Middle frontal gyrus (tissue), 1 donor: ENCODE results near the gene KRTAP12-4.
"Not testable (repeated sequence)": the region's sequence is repeated elsewhere in the genome, so short reads cannot be mapped to it uniquely, and the experiment has no call there.

Experiments
- DNase-seq: peaks from one replicate; pipeline ENCODE4 v3.0.0-alpha.2; 2015; ENCODE audit warnings: low spot score; ENCODE audit errors: extremely low spot score

The KRTAP12-4 gene

DNA sequence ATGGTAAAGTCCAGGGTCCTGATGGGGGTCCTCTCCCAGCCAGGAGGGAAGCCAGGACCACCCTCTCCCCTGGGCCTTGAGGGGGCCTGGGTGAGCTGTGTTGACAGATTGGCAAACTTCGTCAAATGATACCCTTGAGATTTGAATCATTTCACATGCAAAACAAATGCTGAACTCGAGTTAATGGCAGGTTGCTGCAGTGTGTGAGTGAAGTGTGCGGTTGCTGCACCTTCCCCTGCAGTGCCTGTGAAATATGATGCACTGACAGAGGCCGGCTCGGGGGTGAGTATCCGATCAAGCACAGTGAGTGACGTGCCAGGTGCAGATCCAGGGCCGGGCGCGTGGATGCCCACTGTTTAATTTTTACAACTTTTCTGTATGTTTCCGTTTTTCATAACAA lies 33.2 kb upstream of the KRTAP12-4 start:
- DNase-seq: no peak

DNA sequence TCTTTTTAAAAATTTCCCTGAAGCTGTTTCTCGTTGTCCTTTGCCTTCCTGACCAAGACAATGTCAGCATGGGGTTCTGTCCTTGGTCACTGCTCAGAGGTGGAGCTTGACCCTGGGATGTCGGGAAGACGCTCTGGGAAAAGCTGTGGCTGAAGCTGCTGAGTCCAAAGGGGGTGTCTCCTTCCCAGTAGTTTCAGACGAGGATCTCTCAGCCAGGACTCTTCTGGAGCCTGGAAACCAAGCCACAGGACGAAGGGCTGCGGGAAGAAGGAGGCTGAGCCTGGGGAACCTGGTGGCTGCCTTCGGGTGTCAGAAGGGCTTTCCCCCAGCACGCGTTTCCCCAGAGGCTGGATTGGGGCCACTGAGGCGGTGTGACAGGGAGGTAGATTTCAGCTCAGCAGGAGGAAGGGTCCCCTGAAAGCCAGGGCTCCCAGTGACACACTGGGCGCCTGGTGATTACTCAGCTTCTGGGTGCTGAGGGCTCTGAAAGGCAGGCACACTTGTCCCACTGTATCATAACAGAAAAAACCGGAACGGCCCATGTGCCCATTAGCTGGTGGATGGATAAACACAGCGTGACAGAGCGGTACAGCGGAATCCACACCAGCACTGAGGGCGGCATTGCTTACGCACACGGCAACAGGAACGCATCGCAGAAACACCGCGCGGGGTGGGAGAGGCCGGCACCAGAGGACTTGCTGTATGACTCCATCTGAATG lies 32.5 kb upstream of the KRTAP12-4 start:
- no peak for DNase-seq

DNA sequence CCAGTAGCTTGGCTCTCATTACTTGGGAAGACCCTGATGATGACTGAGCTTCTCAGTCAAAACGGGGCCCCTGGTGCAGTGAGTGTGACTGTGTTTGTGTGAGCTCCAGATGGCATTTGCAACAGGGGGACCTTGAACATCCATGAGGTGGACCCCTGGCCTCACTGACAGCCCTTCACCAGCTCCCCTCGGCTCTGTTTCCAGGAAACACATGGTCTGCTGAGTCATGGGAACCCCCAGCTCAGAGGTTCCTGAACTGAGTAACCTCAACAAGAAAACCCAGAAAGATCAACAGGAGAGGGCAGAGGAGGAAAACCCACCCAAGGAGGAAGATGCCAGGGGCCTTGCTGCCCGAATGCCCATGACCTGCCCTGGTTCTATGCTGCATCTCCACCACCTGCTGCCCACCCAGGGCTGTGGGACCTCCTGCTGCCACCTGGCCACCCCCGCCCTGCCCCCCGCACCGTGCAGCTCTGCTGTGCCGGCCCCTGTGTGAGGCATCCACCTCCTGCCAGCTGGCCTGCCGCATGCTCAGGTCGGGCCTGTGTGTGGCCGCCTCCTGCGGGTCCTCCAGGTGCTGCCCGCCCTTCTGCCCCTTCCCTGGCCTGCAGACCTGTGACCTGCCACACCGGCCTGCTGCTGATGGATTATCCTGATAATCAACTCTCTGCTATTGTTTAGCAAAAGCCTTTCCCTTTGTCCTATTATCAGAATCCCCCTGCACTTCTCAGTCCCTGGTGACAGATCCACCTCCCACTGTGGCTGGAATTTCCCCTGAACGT lies 31.7 kb upstream of the KRTAP12-4 start:
- DNase-seq: no peak

DNA sequence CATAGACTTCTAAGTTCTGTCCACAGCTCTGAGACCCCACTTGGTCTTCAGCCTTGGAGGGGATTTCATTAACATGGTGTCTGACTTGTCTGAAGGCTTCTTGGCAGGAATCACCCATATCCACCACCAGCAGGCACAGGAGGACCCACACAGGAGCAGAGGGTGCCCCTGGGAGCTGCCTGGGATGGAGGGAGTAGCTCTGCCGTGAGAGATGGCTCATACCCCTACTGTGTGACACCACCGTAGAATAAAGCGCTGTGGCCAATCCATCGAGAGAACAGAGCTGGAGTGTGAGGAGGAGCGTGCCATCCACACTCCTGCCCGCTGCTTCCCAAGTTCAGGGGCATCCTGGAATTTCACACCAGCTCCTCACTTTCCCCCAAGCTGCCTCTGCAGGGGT lies 30.6 kb upstream of the KRTAP12-4 start:
- DNase-seq: not testable (repeated sequence)

DNA sequence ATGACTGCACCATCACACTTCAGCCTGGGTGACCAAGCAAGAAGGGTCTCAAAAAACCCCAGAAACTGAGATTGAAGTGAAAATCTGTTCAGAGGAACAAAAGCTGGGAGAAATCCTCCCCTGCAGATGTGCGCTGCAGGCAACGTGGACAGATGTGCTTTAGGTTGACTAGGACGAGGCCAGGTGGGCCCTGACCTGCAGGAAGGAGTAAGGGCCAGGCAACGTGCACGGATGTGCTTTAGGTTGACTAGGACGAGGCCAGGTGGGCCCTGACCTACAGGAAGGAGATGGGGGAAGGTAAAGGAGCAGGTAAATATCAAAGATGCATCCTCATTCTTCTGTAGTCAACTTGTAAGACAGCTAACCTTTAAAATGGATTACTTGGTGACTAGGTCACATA lies 30.0 kb upstream of the KRTAP12-4 start:
- no peak for DNase-seq

DNA sequence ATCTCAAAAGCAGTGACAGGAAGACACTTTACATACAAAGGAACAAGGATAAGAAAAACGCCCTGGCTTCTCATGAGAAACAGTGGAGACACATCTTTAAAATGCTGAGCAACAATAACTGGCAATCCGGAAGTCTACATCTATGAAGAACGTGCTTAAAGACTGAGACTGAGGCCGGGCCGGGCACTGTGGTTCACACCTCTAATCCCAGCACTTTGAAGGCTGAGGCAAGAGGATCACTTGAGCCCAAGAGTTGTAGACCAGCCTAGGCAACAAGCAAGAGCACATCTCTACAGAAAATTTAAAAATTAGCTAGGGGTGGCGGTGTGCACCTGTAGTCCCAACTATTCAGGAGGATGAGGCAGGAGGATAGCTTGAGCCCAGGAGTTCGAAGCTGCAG lies 29.6 kb upstream of the KRTAP12-4 start:
- DNase-seq: no peak

DNA sequence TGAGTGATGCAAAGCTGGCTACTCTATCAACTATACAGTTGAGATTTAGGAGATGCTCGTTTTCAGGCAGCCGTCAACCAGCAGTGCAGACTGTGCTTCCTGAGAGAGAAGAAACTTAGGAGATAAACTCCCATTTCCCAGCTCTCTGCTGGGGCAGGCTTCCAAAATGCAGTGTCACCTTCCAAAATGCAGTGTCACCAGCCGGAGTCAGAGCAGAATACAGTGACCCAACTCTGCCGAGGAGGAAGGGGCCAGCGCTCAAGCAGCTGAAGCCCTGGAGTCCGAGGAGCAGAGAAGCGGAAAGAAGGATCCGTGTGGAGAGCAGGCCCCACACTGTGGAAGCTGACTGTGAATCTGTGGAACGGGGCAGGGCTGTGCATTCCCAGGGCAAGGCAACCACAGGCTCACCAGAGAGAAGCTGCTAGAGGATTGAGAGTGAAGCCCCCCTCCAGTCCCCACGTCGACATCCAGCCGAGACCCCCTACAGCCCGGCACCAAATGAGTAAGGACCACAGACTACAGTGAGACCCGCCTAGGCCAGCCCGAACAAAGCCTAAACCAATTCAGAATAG lies 28.2 kb upstream of the KRTAP12-4 start:
- DNase-seq: no peak

DNA sequence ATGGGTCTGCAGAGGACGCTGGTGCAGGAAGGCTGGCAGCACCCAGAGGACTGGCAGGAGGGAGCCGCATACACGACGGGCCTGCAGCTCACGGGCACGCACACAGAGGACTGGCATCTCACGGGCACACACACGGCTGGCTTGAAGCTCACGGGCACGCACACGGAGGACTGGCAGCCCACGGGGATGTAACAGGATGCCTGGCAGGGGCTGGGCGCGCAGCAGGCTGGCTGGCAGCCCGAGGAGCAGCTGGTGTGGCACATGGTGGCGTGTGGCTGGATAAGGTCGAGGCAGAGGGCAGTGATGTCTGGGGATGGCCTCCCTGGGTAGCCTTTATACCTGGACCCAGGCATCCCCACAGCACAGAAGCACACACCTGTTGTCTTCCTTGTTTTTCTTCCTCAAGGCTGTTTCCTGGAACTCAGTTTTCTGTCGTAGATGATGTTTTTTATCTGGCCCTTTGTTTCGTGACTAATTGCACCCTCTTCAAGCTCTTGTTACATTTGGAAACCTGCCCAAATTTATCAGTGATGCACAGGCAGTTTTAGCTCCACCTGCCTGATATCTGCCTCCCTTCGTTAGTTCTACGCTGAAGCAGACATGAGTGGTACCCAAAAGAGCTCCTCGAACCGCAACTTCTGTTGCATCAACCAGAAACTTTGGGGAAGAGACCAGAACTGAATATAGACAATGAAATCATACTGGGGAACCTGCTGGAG lies 27.6 kb upstream of the KRTAP12-4 start, which contains the start of gene KRTAP12-1:
KRTAP12-1 (minus strand) TSS at position 303 of the 719 bp plus-strand sequence; CDS start at position 263, 40 bp downstream.
- DNase-seq: no peak

DNA sequence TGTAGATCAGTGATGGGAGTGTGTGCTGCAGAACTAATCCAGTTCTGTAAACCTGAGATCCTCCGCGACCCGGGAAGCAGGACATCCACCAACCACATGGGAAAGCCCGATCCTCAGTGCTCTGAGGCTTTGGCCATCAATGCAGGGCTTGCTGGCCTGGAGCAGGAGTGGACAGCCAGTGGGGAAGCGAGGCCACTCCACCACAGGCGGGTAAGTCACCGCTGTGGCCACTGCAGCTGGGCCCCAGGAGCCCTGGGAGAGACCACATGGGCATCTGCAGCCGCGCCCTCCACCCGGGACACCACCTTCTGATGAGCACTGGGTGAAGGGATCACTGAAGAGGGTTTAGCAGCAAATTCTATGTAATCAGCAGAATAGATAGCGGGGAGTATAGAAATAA lies 26.7 kb upstream of the KRTAP12-4 start:
- DNase-seq: no peak

DNA sequence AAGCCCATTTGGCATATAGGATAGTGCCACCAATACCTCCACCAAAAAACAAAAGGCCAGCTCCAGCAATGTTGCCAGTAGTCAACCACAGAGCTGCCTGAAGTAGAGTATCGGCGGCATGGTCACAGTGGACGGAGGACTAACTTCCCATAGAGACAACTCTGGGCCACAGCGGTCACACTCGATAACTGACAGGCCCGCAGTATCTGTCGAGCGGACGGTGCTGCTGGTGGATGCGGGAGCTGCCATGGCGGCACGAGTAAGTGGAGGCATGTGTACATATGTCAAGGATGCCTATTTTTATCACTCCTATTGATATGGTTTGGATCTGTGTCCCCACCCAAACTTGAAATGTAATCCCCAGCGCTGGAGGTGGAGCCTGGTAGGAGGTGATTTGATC lies 23.4 kb upstream of the KRTAP12-4 start:
- no peak for DNase-seq

DNA sequence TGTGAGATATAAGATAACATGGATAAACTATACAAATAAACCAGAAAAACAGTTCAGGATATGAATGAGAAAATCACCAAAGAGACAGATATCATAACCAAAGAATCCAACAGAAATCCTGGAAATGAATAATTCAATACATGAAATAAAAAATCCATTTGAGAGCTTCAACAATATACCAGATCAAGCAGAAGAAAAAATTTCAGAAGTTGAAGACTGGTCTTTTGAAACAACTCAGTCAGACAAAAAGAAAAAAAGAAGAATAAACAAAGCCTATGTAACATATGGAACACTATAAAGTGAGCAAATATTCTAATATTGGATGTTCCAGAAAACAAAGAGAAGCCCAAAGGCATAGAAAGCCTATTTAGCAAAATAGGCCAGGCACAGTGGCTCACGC lies 17.5 kb upstream of the KRTAP12-4 start:
- DNase-seq: no peak

DNA sequence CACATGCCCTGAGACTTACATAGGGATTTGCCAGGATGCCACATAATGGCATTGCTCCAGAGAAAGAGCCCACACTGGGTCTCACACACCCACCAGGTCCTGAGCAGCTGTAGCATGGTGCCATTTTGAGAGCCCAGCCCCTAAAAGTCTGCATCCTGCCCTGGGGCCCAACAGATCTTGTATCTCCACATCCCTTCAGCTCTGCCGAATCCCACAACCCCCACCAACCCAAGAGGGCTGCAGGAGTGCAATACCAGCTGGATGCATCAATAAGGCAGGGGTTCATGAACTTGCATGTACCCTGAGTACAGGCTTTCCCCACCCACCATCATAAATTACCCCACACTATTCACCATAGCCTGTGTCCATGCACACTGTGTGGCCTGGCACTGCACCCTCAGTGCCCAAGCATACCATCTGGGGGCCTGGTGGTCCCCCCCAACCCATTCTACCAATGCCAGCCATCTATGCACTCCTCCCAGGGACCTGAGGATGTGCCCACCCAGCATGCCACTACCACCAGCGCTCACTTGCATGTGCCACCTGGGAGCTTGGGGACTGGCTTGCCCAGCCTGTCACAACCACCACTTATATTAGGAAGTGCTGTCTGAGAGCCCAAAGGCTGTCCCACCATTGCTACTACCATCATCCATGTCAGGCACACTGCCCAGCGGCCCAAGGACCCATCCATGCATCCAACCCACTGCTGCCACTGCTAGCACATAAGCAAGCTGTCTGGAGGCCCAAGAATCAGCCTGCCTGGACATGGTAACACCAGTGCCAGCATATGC lies 16.4 kb upstream of the KRTAP12-4 start:
- DNase-seq: no peak

DNA sequence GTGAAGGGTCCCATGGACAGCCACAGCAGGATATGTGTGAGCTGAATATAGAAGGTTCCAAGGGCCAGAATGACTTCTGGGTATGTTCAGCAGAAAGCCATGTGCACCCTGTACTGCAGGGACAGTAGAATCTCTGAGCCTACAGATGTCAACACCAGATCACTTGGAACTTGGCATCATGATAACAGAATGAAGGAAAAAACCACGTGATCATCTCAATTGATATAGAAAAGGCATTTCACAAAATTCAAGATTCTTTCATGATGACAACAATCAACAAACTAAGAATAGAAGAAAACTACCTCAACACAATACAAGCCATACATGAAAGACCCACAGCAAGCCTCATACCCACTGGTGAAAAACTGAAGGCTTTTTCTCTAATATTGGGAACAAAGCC lies 13.2 kb upstream of the KRTAP12-4 start:
- DNase-seq: no peak

DNA sequence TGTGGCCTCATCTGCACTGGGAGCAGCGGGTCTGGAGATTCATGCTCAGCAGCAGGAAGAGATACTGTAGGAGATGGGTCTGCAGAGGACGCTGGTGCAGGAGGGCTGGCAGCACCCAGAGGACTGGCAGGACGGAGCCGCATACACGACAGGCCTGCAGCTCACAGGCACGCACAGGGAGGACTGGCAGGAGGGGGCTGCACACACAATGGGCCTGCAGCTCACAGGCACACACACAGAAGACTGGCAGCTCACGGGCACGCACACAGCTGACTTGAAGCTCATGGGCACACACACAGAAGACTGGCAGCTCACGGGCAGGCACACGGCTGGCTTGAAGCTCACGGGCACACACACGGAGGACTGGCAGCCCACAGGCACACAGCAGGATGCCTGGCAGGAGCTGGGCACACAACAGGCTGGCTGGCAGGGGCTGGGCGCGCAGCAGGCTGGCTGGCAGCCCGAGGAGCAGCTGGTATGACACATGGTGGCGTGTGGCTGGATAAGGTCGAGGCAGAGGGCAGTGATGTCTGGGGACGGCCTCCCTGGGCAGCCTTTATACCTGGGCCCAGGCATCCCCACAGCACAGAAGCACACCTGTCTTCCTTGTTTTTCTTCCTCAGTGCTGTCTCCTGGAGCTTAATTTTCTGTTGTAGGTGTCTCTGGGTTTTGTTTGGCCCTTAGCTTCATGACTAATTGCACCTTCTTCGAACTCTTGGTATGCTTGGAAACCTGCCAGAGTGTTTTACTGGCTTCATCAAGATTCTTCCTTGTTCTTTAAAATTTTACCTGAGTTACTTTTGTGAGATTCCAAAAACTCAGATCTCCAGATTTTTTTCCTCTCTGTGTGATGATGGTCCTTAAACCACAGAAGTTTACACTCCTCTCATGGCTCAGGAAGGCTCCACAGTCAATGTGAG lies 12.2 kb upstream of the KRTAP12-4 start, which contains the start of gene KRTAP12-2:
KRTAP12-2 (minus strand) TSS at position 527 of the 920 bp plus-strand sequence; CDS start at position 486, 41 bp downstream.
- no peak for DNase-seq

DNA sequence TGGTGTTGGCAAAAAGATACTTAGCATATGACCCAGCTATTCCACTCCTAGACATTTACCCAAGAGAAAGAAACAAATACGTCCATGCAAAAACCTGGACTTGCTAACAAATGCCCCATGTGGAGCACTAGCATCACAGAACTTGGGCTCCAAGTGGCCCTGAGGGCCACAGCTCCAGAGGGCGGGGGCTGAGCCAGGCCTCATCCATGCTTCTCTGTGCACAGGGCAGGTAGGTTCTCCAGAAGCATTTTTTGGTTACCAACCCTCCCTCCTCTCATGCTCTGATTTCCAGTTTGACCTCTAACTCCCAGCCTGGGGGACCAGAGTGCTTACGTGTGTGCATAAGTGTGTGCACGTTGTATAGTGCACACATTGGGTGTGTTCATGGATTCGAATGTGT lies 10.2 kb upstream of the KRTAP12-4 start:
- DNase-seq: no peak

DNA sequence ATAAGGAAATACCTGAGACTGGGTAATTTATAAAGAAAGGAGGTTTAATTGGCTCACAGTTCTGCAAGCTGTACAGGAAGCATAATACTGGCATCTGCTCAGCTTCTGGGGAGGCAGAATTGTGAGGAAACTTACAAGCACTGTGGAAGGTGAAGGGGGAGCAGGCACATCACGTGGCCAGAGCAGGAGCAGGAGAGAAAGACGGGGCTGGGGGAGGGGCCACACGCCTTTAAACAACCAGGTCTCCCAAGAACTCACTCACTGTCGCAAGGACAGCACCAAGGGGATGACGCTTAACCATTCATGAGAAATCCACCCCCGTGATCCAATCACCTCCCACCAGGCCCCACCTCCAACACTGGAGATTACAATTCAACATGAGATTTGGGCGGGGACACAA lies 7.1 kb upstream of the KRTAP12-4 start:
- DNase-seq: not testable (repeated sequence)

DNA sequence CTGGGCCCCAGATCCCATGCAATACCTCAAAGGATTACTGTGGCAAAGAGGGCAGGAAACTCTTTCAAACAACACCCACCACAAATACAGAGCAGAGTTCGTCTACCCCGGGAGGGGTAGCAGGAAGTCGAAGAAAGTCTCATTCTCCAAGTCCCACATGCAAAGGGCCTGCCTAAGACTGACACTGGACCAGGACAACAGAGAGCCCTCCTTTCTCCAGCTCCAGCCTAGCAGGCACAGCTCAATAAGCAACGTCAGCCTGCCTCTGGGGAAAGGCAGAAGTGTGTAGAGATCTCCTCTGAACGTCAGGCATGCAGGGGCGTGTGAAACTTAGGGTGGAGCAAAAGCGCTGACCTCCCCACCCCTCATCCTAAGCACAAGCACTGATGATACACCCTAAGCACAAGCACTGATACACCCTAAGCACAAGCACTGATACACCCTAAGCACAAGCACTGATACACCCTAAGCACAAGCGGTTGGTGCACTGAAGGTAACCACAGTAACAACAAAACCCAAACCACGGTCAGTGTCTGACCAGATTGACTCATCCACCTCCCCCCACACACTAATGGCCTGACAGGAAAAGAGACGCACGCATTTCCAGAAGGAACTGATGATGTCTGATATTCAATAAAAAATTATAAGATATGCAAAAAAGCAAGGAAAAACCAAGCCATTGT lies 4.6 kb upstream of the KRTAP12-4 start:
- no peak for DNase-seq

DNA sequence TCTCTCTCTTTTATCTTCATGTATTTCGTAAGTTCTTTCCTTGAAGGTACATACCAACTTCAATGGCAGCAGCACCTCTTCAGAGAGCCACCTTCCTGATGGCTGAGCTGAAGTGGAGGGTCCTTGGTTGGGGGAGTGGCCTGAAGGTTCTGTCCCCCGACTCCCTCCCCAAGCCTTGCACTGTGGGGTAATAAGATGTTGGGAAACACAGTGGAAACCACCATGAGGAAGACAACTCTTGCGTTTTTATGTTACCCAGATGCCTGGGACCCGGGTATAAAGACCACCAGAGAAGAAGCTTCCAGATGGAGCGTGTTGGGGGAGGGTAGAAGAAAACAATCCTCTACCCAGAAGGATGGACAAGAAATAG lies 4.1 kb upstream of the KRTAP12-4 start:
- no peak for DNase-seq
